T-helper 2 cell treated with Interferon-gamma antibody and Interleukin-4, amounts not matched to agents 5 μg/mL and 100 μg/mL, for 36 hours (primary cell): ENCODE measurements around the gene METTL25.

Source experiments
- DNase-seq: peaks from one replicate; pipeline ENCODE4 v3.0.0; 2021; ENCODE audit warnings: low spot score
- H3K27ac Mint-ChIP-seq: one replicate; pipeline ENCODE4 v1.8.0; 2021; ENCODE audit warnings: mild to moderate bottlenecking, mixed read lengths
- H3K27me3 Mint-ChIP-seq: one replicate; pipeline ENCODE4 v1.8.0; 2021; ENCODE audit warnings: low read depth, mixed read lengths
- H3K36me3 Mint-ChIP-seq: one replicate; pipeline ENCODE4 v1.8.0; 2021; ENCODE audit warnings: low read depth, mixed read lengths
- H3K4me1 Mint-ChIP-seq: one replicate; pipeline ENCODE4 v1.8.0; 2021; ENCODE audit warnings: low read depth, mixed read lengths
- H3K4me3 Mint-ChIP-seq: one replicate; pipeline ENCODE4 v1.8.0; 2022; ENCODE audit warnings: mild to moderate bottlenecking, moderate library complexity, mixed read lengths
- H3K9me3 Mint-ChIP-seq: one replicate; pipeline ENCODE4 v1.8.0; 2021; ENCODE audit warnings: mixed read lengths

METTL25 gene

DNA sequence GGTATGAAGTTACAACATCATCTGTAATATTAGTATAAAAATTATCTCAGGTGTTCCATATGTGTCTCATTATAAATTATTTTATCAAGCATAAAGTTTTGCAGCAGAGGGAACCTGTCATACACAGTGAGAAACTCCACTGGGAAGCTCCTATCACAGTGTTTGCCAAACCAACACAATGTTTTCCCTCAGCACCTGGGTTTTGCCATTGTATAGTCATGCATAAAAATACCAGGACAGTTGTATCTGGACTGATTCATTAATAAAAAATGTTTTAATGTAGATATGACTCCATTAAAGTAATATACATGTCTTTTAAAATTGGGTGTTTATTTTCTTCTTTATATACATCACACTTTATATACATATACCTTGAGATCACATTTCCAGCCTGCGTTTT, 56.6 kb downstream of the METTL25 start:
- DNase-seq, result no peak
- Mint-ChIP-seq H3K4me1 (no peaks in the 10 kb centered on the region), H3K9me3 (peaks cover 2% of the 10 kb centered on the region), H3K27me3 (no peaks in the 10 kb centered on the region), H3K4me3 (no peak overlapping the region), H3K27ac (no peak overlapping the region), H3K36me3 (no peaks in the 10 kb centered on the region)

DNA sequence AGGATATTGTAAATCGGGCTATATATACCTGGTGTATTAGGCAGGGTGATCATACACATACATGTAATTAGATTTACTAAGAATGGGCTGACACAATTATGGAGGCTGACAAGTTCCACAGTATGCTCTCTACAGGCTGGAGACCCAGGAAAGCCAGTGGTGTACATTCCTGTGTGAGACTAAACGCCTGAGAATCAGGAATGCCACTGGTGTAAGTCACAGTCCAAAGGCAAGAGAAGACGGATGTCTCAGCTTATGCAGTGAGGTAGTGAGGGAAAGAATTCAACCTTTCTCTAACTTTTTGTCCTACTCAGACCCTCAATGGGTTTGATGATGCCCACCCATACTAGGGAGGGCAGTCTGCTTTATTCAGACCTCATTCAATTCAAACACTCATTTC, 57.1 kb downstream of the METTL25 start:
- Mint-ChIP-seq H3K4me1 (no peaks in the 10 kb centered on the region), H3K36me3 (no peaks in the 10 kb centered on the region), H3K4me3 (no peak overlapping the region), H3K27me3 (no peaks in the 10 kb centered on the region), H3K27ac (no peak overlapping the region), H3K9me3 (peaks cover 6% of the 10 kb centered on the region)
- DNase-seq, result no peak

DNA sequence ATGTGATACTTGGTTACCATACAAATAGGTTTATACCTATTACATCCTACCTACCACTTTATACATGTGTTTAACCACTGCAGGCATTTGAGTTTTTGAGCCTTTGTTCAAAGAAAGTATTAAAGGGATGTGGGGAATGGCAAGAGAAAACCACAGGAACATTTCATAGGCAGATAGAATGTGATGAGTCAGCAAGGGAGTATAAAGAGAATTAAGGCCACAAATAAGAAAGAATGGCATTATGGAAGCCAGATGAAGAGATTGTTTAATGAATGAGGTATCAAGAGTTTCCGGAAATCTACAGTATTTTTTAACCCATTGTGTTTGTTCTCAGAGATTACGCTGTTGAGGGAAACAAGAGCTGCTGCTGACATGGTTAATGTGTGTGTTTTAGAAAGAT, 66.9 kb downstream of the METTL25 start:
- Mint-ChIP-seq H3K27me3 (no peaks in the 10 kb centered on the region), H3K4me3 (no peak overlapping the region), H3K36me3 (no peaks in the 10 kb centered on the region), H3K27ac (no peak overlapping the region), H3K4me1 (no peaks in the 10 kb centered on the region), H3K9me3 (peaks cover 5% of the 10 kb centered on the region)
- DNase-seq, result no peak

DNA sequence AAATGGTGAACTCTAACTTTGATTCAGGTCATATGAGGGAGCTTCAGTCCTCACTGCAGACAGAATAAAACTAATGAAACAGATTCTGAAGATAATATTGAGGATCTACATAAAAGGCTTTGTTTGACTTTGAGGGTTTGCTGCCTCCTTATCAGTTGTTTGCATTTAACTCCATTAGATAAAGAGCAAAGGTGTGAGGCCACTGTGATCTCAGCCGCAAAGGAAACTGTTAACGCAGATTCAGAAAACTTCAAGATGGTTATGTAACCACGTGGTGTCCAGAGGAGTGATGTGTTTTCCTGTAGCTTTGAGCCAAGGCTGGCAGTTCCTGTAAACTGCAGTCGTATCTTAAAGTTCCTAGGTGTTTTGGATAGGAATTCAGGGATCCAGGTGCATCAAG, 67.8 kb downstream of the METTL25 start:
- Mint-ChIP-seq H3K27me3 (no peaks in the 10 kb centered on the region), H3K9me3 (peaks cover 4% of the 10 kb centered on the region), H3K4me1 (no peaks in the 10 kb centered on the region), H3K36me3 (no peaks in the 10 kb centered on the region), H3K27ac (no peak overlapping the region), H3K4me3 (no peak overlapping the region)
- no peak for DNase-seq

DNA sequence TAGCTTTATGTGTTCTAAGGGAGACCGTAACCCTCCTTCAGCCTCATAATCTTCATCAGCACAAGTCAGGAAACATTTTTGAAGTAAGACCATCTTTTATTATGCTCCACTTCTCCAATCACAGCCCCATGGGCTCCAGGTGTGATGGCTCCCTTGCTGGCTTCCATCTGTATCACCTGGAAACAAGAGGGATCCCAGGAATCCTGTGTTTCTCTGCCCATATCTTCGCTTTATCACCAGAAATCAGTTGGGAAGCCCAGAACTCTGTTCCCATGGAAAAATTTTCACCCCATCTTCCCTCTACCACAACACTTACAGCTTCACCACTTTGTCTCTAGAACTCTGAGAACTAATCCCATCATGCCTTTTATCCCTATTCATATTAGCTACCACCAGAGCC, 68.3 kb downstream of the METTL25 start:
- no peak for DNase-seq
- H3K36me3 Mint-ChIP-seq, result no peaks in the 10 kb centered on the region
- peaks cover under 1% of the 10 kb centered on the region for H3K9me3 Mint-ChIP-seq
- no peaks in the 10 kb centered on the region for H3K27me3 Mint-ChIP-seq
- no peak overlapping the region for H3K27ac Mint-ChIP-seq
- no peaks in the 10 kb centered on the region for H3K4me1 Mint-ChIP-seq
- H3K4me3 Mint-ChIP-seq, result no peak overlapping the region

DNA sequence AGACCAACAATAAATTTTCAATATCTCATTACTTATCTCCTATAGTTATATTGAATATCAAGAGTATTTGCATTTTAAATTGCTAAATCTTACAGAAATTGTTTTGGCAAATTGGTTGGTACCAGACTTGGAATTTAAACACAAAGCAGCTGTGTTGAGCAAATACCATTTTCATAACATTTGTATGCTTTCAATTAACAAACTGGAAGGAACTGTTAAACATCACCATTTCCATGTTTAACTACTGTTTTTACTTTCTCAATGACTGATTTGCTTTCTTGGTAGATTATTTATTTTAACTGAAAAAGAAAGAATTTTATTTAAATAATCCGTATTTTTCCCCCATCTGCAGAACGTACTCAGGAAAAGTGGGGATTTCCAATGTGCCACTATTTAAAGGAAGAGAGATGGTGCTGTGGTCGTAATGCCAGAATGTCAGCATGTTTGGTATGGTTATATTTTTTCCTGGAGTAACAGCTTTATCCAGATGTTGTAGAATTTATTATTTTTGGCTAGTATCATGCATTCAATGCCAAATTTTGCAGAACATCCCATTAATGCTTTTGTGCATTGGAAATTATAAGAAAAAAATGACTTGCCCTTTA, 72.3 kb downstream of the METTL25 start:
- no peaks in the 10 kb centered on the region for H3K4me1 Mint-ChIP-seq
- H3K27ac Mint-ChIP-seq, result no peak overlapping the region
- H3K27me3 Mint-ChIP-seq, result no peaks in the 10 kb centered on the region
- H3K4me3 Mint-ChIP-seq, result no peak overlapping the region
- H3K36me3 Mint-ChIP-seq, result no peaks in the 10 kb centered on the region
- DNase-seq, result no peak
- H3K9me3 Mint-ChIP-seq, result no peaks in the 10 kb centered on the region

DNA sequence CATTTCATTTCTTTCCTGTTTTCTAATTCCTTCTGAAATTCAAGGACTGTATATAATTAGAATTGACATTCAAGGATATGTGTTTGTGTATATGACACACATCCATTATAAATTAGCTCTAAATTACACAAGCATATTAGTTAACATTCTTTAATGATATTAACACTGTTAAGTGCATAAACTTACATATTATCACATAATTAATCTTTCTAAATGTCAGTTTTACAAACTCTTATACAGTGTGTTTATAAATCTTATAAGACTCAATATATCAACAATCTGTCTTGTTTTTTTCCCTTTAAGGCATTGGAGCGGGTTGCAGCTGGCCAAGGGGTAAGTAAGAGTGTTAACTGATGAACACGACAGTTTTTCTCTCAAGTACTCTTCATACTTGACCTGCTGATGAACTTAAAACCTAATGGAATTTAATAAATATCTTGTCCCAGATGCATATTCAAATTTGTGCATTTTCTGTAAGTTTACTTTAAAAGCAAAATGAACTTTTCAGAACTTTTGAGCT, 76.1 kb downstream of the METTL25 start:
- Mint-ChIP-seq H3K27ac (no peak overlapping the region), H3K27me3 (no peaks in the 10 kb centered on the region), H3K9me3 (no peaks in the 10 kb centered on the region), H3K4me3 (no peak overlapping the region), H3K4me1 (no peaks in the 10 kb centered on the region), H3K36me3 (no peaks in the 10 kb centered on the region)
- no peak for DNase-seq

DNA sequence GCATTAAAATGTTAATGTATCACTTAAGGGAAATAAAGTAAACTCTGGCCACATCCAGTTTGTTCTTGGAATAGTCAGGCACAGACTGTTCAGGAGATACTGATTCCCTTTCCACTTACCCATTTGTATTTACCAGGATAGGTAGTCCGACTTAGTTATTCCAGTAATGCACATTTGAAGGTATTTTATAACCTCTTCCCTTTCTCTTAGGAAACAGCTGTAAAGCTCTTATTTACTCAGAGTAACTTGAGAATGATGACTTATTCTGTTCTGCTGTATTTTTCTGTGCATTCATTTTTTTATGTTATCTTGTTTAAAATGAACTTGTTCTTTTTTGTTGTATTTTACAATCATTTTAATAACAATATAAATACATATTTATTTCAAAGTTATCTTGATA, 78.0 kb downstream of the METTL25 start:
- DNase-seq, result no peak
- H3K27ac Mint-ChIP-seq, result no peak overlapping the region
- H3K9me3 Mint-ChIP-seq, result no peaks in the 10 kb centered on the region
- H3K27me3 Mint-ChIP-seq, result no peaks in the 10 kb centered on the region
- H3K4me1 Mint-ChIP-seq, result no peaks in the 10 kb centered on the region
- no peaks in the 10 kb centered on the region for H3K36me3 Mint-ChIP-seq
- no peak overlapping the region for H3K4me3 Mint-ChIP-seq

DNA sequence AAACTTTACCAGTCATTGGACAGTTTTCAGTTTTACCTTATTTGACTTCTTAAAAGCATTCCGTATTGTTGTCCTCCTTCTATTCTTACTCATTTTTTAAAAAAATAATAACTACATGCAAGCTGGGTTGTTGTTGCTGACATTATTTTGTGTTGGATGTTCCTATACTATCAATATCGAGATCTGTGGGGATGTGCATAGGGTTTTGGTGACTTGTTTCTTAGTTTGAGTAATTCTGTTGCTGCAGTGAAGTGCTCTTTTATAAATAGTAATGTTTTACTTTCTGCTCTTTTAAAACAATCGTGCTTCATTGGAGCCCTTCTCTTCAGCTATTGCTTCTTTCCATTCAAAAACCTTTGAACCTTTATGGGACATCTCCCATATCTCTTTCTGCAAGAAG, 79.4 kb downstream of the METTL25 start:
- no peaks in the 10 kb centered on the region for H3K36me3 Mint-ChIP-seq
- no peak for DNase-seq
- no peak overlapping the region for H3K4me3 Mint-ChIP-seq
- H3K9me3 Mint-ChIP-seq, result no peaks in the 10 kb centered on the region
- H3K27me3 Mint-ChIP-seq, result no peaks in the 10 kb centered on the region
- H3K4me1 Mint-ChIP-seq, result no peaks in the 10 kb centered on the region
- H3K27ac Mint-ChIP-seq, result no peak overlapping the region

DNA sequence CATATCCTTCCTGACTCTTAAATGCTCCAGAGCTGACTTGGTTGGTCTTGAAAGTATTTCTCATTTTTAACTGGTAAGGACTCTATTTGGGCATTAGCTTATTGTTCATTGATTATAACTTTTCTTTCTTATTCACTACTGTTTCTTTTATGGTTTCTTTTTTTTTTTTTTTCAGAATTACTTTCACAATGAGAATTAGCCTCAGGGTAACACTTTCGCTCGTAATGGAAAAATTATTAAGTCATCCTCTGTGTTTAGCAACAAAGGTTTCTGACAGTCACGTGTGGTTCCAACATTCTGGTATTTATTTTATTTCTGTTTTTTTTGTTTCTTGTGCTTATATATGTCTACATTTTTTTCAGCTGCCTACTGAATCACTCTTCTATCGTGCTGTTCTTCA, 80.0 kb downstream of the METTL25 start:
- Mint-ChIP-seq H3K4me3 (no peak overlapping the region), H3K9me3 (no peaks in the 10 kb centered on the region), H3K27ac (no peak overlapping the region), H3K36me3 (no peaks in the 10 kb centered on the region), H3K27me3 (no peaks in the 10 kb centered on the region), H3K4me1 (no peaks in the 10 kb centered on the region)
- DNase-seq, result no peak

DNA sequence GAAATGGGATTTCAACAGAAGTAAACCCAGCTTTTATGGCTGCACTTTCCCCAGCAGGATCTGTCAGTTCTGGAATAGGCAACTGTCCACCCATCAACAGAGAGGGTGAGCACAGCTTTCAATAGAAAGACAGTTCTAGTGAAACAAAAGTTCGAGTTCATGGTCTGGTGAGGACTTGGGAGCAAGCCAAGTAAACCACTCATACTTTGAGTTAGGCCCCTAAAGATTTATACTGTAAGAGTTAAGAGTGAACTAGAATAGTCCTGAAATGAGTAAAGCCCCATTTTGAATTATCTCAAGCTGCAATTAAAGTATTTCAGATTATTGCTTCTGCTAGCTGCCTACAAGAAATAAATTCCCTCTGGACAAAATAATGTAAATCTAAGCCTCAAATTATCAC, 82.6 kb downstream of the METTL25 start:
- Mint-ChIP-seq H3K4me1 (no peaks in the 10 kb centered on the region), H3K27me3 (no peaks in the 10 kb centered on the region), H3K4me3 (no peak overlapping the region), H3K9me3 (no peaks in the 10 kb centered on the region), H3K27ac (no peak overlapping the region), H3K36me3 (no peaks in the 10 kb centered on the region)
- DNase-seq, result no peak

DNA sequence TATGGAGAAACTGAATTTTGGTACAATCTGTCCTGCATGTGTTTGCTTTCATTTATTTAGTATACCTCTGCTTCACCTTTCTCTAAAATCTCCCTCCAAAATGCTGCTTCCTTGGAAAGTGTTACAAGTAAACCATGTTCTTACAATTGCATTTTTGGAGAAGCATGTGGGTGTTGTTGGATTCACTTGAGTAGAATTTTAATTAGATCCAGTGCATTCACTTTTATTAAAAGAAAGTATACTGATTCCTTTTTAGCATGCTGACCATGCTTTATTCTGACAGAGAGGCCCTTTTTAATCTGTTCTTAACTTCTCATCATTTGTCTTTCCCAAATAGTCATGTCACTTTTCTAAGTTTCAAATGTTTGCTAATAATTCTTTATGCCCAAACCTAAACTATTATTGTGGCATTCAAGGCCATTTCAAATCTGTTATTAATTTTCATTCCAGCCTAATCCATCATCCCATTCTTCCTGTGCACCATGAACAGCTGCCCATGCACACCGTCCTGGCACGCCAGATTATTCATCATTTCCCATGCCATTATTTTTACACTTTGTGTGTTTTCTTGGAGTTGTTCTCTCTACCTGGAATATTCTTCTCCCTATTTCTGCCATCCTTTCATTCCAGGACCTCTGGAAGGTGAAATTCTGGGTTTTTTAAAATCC, 90.7 kb downstream of the METTL25 start:
- Mint-ChIP-seq H3K36me3 (no peaks in the 10 kb centered on the region), H3K4me1 (no peaks in the 10 kb centered on the region), H3K27me3 (no peaks in the 10 kb centered on the region), H3K27ac (no peak overlapping the region), H3K4me3 (no peak overlapping the region), H3K9me3 (no peaks in the 10 kb centered on the region)
- no peak for DNase-seq

DNA sequence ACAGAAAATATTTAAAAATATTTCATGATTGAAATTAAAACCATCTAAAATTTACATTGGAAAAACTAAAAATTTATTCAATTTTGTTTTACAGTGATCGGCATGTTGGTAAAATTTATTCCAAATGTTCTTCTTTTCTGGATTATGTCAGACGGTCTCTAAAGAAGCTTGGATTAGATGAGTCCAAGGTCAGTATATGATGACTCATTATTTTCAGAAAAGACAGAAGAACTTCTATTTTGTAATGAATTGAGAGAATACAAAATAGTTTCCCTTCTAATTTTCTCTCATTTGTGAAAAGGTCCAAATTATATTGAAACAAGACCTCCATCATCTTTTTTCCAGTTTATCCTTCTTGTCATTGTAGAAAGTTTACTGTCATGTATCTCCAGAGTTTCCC, 98.3 kb downstream of the METTL25 start:
- H3K4me1 Mint-ChIP-seq, result no peaks in the 10 kb centered on the region
- H3K9me3 Mint-ChIP-seq, result no peaks in the 10 kb centered on the region
- no peaks in the 10 kb centered on the region for H3K36me3 Mint-ChIP-seq
- H3K27me3 Mint-ChIP-seq, result no peaks in the 10 kb centered on the region
- H3K4me3 Mint-ChIP-seq, result no peak overlapping the region
- DNase-seq, result no peak
- H3K27ac Mint-ChIP-seq, result no peak overlapping the region

DNA sequence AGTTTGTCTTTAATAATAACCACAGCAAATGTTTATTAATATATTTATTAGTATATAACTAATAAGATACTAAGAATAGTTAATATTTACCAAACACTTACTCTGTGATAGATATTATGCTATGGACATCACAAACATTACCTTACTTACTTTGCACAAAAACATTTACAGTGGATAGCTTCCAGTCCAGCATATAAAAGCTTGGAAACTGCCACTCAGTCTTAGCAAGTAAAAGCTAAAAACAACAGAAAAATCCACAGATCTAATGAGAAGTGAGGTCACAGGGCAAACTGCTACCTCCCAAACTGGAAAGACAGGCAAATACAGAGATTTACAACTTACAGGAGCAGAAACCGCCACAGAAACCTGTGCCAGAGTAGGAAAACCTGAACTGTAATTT, 99.8 kb downstream of the METTL25 start:
- Mint-ChIP-seq H3K9me3 (no peaks in the 10 kb centered on the region), H3K36me3 (no peaks in the 10 kb centered on the region), H3K27ac (no peak overlapping the region), H3K4me3 (no peak overlapping the region), H3K27me3 (no peaks in the 10 kb centered on the region), H3K4me1 (no peaks in the 10 kb centered on the region)
- no peak for DNase-seq

DNA sequence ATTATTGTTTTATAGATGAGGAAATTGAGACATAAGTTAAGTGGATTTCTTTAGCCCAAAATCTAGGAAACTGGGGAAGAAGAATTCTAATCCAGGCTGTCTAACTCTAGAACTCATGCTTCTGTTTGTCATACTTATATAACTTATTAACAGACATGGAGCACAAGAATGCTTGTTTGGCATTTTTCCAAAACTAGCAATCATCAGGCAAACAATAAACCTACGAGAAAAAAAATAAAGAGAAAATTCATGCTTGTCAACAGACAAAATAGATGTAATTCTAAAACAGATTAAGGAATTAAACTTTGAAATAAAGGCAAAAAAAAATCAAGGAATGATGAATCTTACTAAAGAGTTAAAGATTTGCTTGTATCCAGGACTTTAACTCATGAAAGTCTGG, 103.1 kb downstream of the METTL25 start:
- Mint-ChIP-seq H3K4me1 (no peaks in the 10 kb centered on the region), H3K27me3 (no peaks in the 10 kb centered on the region), H3K27ac (no peak overlapping the region), H3K36me3 (no peaks in the 10 kb centered on the region), H3K4me3 (no peak overlapping the region), H3K9me3 (no peaks in the 10 kb centered on the region)
- no peak for DNase-seq
